HEK293 (cell line): ENCODE results near the gene CDKAL1.

Source experiments
- GLI4 ChIP-seq: fragments of 450-650 bp; formaldehyde crosslinking; IDR thresholded peaks from 2 replicates; pipeline ENCODE4 v1.5.1; 2016; ENCODE audit warnings: missing biosample characterization, missing genetic modification characterization
- HOXC10 ChIP-seq: sonication (generic); formaldehyde crosslinking; IDR thresholded peaks from 2 replicates; pipeline ENCODE4 v1.8.1; 2023; ENCODE audit warnings: mild to moderate bottlenecking, missing genetic modification reagents
- KLF9 ChIP-seq: fragments of 450-650 bp; formaldehyde crosslinking; IDR thresholded peaks from 2 replicates; pipeline ENCODE4 v1.5.1; 2016; ENCODE audit warnings: missing biosample characterization, missing genetic modification characterization, low read depth
- SCRT2 ChIP-seq: fragments of 450-650 bp; formaldehyde crosslinking; IDR thresholded peaks from 2 replicates; pipeline ENCODE4 v1.5.1; 2016; ENCODE audit warnings: missing biosample characterization, missing genetic modification characterization
- ZFHX2 ChIP-seq: fragments of 450-650 bp; formaldehyde crosslinking; conservative IDR thresholded peaks from 2 replicates; pipeline ENCODE4 v1.5.1; 2016; ENCODE audit warnings: missing biosample characterization, missing genetic modification characterization
- ZNF121 ChIP-seq: fragments of 450-650 bp; formaldehyde crosslinking; IDR thresholded peaks from 2 replicates; pipeline ENCODE4 v1.5.1; 2016; ENCODE audit warnings: missing biosample characterization, missing genetic modification characterization
- ZNF133 ChIP-seq: fragments of 450-650 bp; formaldehyde crosslinking; IDR thresholded peaks from 2 replicates; pipeline ENCODE4 v1.5.1; 2016; ENCODE audit warnings: missing biosample characterization, missing genetic modification characterization
- ZNF157 ChIP-seq: fragments of 450-650 bp; formaldehyde crosslinking; IDR thresholded peaks from 2 replicates; pipeline ENCODE4 v1.5.1; 2016; ENCODE audit warnings: missing biosample characterization, missing genetic modification characterization
- ZNF184 ChIP-seq: fragments of 450-650 bp; IDR thresholded peaks from 2 replicates; pipeline ENCODE4 v1.5.1; 2018; ENCODE audit warnings: missing biosample characterization, mild to moderate bottlenecking, missing genetic modification characterization
- ZNF214 ChIP-seq: fragments of 450-650 bp; formaldehyde crosslinking; IDR thresholded peaks from 2 replicates; pipeline ENCODE4 v1.5.1; 2017; ENCODE audit warnings: missing biosample characterization, mild to moderate bottlenecking, missing genetic modification characterization, borderline replicate concordance
- ZNF37A ChIP-seq: fragments of 450-650 bp; IDR thresholded peaks from 2 replicates; pipeline ENCODE4 v1.5.1; 2018; ENCODE audit warnings: missing biosample characterization, missing genetic modification characterization
- ZNF391 ChIP-seq: fragments of 450-650 bp; formaldehyde crosslinking; IDR thresholded peaks from 2 replicates; pipeline ENCODE4 v1.5.1; 2016; ENCODE audit warnings: low read depth, missing biosample characterization, missing genetic modification characterization, borderline replicate concordance
- ZNF404 ChIP-seq: fragments of 450-650 bp; formaldehyde crosslinking; IDR thresholded peaks from 2 replicates; pipeline ENCODE4 v1.5.1; 2017; ENCODE audit warnings: missing biosample characterization, missing genetic modification characterization
- ZNF473 ChIP-seq: fragments of 450-650 bp; formaldehyde crosslinking; IDR thresholded peaks from 2 replicates; pipeline ENCODE4 v1.5.1; 2017; ENCODE audit warnings: missing biosample characterization, missing genetic modification characterization
- ZNF510 ChIP-seq: fragments of 450-650 bp; formaldehyde crosslinking; IDR thresholded peaks from 2 replicates; pipeline ENCODE4 v1.5.1; 2018; ENCODE audit warnings: mild to moderate bottlenecking, missing genetic modification characterization, missing biosample characterization; ENCODE audit not compliant: insufficient replicate concordance
- ZNF514 ChIP-seq: fragments of 450-650 bp; formaldehyde crosslinking; IDR thresholded peaks from 2 replicates; pipeline ENCODE4 v1.5.1; 2016; ENCODE audit warnings: missing biosample characterization, missing genetic modification characterization
- ZNF664 ChIP-seq: fragments of 450-650 bp; formaldehyde crosslinking; IDR thresholded peaks from 2 replicates; pipeline ENCODE4 v1.5.1; 2016; ENCODE audit warnings: missing biosample characterization, missing genetic modification characterization
- ZNF785 ChIP-seq: fragments of 450-650 bp; formaldehyde crosslinking; IDR thresholded peaks from 2 replicates; pipeline ENCODE4 v1.5.1; 2016; ENCODE audit warnings: missing biosample characterization, missing genetic modification characterization
- ZNF792 ChIP-seq: fragments of 450-650 bp; formaldehyde crosslinking; IDR thresholded peaks from 2 replicates; pipeline ENCODE4 v1.5.1; 2016; ENCODE audit warnings: missing biosample characterization, missing genetic modification characterization
- ZNF843 ChIP-seq: fragments of 450-650 bp; formaldehyde crosslinking; IDR thresholded peaks from 2 replicates; pipeline ENCODE4 v1.5.1; 2016; ENCODE audit warnings: missing biosample characterization, missing genetic modification characterization
- TF ChIP-seq, protein P1 (sequence below): fragments of 450-650 bp; formaldehyde crosslinking; conservative IDR thresholded peaks from 2 replicates; pipeline ENCODE4 v1.5.1; 2016; ENCODE audit warnings: low read depth, missing biosample characterization, missing genetic modification characterization
- TF ChIP-seq, protein P2 (sequence below): fragments of 450-650 bp; formaldehyde crosslinking; IDR thresholded peaks from 2 replicates; pipeline ENCODE4 v1.5.1; 2016; ENCODE audit warnings: missing biosample characterization, missing genetic modification characterization
- TF ChIP-seq, protein P3 (sequence below): fragments of 450-650 bp; formaldehyde crosslinking; conservative IDR thresholded peaks from 2 replicates; pipeline ENCODE4 v1.5.1; 2016; ENCODE audit warnings: low read depth, missing biosample characterization, missing genetic modification characterization
- TF ChIP-seq, protein P4 (sequence below): fragments of 450-650 bp; formaldehyde crosslinking; IDR thresholded peaks from 2 replicates; pipeline ENCODE4 v1.5.1; 2016; ENCODE audit warnings: missing biosample characterization, missing genetic modification characterization
- TF ChIP-seq, protein P5 (sequence below): fragments of 450-650 bp; formaldehyde crosslinking; optimal IDR thresholded peaks from 2 replicates; pipeline ENCODE3; 2016; ENCODE audit warnings: missing biosample characterization, mild to moderate bottlenecking, missing genetic modification characterization
- TF ChIP-seq, protein P6 (sequence below): fragments of 450-650 bp; formaldehyde crosslinking; IDR thresholded peaks from 2 replicates; pipeline ENCODE4 v1.5.1; 2016; ENCODE audit warnings: missing biosample characterization, missing genetic modification characterization, low read depth

The CDKAL1 gene

DNA sequence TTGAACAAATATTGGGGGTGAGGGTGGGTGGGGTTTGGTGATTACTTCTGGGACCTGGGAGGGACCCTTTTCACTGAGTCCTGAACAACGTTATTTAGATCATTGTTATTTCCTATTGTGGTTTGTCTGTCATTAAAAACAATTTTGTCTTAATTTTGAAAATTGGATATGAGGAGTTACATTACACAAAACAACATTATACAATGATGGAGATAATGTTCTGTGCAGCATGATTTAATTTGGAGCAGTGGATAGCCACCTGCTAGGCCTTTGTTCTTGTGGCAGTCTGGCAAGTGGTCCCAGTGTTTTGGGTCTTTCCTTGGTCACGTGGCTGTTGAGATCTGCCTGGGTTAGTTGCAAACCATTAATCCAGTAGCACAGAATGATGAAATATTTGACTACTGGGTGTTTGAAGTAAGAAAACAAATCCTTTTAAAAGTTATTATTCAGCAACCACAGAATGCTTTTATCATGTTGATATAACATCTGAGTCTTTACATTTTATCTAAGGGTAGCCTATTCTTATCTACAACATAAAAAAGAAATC, 172.8 kb downstream of the CDKAL1 start (continued):
- TF ChIP-seq, protein P1, sequence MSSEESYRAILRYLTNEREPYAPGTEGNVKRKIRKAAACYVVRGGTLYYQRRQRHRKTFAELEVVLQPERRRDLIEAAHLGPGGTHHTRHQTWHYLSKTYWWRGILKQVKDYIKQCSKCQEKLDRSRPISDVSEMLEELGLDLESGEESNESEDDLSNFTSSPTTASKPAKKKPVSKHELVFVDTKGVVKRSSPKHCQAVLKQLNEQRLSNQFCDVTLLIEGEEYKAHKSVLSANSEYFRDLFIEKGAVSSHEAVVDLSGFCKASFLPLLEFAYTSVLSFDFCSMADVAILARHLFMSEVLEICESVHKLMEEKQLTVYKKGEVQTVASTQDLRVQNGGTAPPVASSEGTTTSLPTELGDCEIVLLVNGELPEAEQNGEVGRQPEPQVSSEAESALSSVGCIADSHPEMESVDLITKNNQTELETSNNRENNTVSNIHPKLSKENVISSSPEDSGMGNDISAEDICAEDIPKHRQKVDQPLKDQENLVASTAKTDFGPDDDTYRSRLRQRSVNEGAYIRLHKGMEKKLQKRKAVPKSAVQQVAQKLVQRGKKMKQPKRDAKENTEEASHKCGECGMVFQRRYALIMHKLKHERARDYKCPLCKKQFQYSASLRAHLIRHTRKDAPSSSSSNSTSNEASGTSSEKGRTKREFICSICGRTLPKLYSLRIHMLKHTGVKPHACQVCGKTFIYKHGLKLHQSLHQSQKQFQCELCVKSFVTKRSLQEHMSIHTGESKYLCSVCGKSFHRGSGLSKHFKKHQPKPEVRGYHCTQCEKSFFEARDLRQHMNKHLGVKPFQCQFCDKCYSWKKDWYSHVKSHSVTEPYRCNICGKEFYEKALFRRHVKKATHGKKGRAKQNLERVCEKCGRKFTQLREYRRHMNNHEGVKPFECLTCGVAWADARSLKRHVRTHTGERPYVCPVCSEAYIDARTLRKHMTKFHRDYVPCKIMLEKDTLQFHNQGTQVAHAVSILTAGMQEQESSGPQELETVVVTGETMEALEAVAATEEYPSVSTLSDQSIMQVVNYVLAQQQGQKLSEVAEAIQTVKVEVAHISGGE (tag by site-specific recombination), result no peak
- no peak for TF ChIP-seq ZNF391
- TF ChIP-seq, protein P2, sequence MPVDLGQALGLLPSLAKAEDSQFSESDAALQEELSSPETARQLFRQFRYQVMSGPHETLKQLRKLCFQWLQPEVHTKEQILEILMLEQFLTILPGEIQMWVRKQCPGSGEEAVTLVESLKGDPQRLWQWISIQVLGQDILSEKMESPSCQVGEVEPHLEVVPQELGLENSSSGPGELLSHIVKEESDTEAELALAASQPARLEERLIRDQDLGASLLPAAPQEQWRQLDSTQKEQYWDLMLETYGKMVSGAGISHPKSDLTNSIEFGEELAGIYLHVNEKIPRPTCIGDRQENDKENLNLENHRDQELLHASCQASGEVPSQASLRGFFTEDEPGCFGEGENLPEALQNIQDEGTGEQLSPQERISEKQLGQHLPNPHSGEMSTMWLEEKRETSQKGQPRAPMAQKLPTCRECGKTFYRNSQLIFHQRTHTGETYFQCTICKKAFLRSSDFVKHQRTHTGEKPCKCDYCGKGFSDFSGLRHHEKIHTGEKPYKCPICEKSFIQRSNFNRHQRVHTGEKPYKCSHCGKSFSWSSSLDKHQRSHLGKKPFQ (tag by site-specific recombination), result no peak
- TF ChIP-seq ZNF214 (tag by site-specific recombination), result no peak
- TF ChIP-seq ZNF785 (tag by site-specific recombination), result no peak
- TF ChIP-seq ZNF121, result no peak
- peak; percentile 56 for TF ChIP-seq ZNF843 (tag by site-specific recombination)
- TF ChIP-seq, protein P3, sequence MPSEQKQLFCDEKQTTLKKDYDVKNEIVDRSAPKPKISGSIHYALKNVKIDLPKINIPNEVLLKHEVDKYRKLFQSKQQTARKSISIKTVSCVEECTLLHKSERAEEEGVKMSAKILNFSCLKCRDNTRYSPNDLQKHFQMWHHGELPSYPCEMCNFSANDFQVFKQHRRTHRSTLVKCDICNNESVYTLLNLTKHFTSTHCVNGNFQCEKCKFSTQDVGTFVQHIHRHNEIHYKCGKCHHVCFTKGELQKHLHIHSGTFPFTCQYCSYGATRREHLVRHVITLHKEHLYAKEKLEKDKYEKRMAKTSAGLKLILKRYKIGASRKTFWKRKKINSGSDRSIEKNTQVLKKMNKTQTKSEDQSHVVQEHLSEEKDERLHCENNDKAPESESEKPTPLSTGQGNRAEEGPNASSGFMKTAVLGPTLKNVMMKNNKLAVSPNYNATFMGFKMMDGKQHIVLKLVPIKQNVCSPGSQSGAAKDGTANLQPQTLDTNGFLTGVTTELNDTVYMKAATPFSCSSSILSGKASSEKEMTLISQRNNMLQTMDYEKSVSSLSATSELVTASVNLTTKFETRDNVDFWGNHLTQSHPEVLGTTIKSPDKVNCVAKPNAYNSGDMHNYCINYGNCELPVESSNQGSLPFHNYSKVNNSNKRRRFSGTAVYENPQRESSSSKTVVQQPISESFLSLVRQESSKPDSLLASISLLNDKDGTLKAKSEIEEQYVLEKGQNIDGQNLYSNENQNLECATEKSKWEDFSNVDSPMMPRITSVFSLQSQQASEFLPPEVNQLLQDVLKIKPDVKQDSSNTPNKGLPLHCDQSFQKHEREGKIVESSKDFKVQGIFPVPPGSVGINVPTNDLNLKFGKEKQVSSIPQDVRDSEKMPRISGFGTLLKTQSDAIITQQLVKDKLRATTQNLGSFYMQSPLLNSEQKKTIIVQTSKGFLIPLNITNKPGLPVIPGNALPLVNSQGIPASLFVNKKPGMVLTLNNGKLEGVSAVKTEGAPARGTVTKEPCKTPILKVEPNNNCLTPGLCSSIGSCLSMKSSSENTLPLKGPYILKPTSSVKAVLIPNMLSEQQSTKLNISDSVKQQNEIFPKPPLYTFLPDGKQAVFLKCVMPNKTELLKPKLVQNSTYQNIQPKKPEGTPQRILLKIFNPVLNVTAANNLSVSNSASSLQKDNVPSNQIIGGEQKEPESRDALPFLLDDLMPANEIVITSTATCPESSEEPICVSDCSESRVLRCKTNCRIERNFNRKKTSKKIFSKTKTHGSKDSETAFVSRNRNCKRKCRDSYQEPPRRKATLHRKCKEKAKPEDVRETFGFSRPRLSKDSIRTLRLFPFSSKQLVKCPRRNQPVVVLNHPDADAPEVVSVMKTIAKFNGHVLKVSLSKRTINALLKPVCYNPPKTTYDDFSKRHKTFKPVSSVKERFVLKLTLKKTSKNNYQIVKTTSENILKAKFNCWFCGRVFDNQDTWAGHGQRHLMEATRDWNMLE (tag by site-specific recombination), result no peak
- no peak for TF ChIP-seq KLF9 (tag by site-specific recombination)
- TF ChIP-seq ZNF404 (tag by site-specific recombination), result no peak
- TF ChIP-seq, protein P4, sequence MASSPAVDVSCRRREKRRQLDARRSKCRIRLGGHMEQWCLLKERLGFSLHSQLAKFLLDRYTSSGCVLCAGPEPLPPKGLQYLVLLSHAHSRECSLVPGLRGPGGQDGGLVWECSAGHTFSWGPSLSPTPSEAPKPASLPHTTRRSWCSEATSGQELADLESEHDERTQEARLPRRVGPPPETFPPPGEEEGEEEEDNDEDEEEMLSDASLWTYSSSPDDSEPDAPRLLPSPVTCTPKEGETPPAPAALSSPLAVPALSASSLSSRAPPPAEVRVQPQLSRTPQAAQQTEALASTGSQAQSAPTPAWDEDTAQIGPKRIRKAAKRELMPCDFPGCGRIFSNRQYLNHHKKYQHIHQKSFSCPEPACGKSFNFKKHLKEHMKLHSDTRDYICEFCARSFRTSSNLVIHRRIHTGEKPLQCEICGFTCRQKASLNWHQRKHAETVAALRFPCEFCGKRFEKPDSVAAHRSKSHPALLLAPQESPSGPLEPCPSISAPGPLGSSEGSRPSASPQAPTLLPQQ (tag by site-specific recombination), result no peak
- TF ChIP-seq ZNF37A, result no peak
- no peak for TF ChIP-seq ZNF510 (tag by site-specific recombination)
- no peak; the same call in 1 of the 2 replicates for TF ChIP-seq ZNF184 (tag by site-specific recombination)
- TF ChIP-seq ZNF664 (tag by site-specific recombination), result no peak
- no peak for TF ChIP-seq ZFHX2
- TF ChIP-seq, protein P5, sequence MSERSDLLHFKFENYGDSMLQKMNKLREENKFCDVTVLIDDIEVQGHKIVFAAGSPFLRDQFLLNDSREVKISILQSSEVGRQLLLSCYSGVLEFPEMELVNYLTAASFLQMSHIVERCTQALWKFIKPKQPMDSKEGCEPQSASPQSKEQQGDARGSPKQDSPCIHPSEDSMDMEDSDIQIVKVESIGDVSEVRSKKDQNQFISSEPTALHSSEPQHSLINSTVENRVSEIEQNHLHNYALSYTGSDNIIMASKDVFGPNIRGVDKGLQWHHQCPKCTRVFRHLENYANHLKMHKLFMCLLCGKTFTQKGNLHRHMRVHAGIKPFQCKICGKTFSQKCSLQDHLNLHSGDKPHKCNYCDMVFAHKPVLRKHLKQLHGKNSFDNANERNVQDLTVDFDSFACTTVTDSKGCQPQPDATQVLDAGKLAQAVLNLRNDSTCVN (tag by site-specific recombination), result no peak
- no peak for TF ChIP-seq GLI4
- peak; percentile 8; the same call in 1 of the 2 replicates for TF ChIP-seq SCRT2 (tag by site-specific recombination)
- no peak for TF ChIP-seq ZNF514 (tag by site-specific recombination)
- TF ChIP-seq HOXC10 (CRISPR knock-in tag), result no peak
- no peak for TF ChIP-seq ZNF133 (tag by site-specific recombination)
- no peak for TF ChIP-seq ZNF473 (tag by site-specific recombination)
- TF ChIP-seq ZNF792 (tag by site-specific recombination), result no peak
- no peak for TF ChIP-seq ZNF157 (tag by site-specific recombination)
- TF ChIP-seq, protein P6, sequence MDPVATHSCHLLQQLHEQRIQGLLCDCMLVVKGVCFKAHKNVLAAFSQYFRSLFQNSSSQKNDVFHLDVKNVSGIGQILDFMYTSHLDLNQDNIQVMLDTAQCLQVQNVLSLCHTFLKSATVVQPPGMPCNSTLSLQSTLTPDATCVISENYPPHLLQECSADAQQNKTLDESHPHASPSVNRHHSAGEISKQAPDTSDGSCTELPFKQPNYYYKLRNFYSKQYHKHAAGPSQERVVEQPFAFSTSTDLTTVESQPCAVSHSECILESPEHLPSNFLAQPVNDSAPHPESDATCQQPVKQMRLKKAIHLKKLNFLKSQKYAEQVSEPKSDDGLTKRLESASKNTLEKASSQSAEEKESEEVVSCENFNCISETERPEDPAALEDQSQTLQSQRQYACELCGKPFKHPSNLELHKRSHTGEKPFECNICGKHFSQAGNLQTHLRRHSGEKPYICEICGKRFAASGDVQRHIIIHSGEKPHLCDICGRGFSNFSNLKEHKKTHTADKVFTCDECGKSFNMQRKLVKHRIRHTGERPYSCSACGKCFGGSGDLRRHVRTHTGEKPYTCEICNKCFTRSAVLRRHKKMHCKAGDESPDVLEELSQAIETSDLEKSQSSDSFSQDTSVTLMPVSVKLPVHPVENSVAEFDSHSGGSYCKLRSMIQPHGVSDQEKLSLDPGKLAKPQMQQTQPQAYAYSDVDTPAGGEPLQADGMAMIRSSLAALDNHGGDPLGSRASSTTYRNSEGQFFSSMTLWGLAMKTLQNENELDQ (tag by site-specific recombination), result no peak
